ENCODE measurements around the gene ZNF503.

DNA sequence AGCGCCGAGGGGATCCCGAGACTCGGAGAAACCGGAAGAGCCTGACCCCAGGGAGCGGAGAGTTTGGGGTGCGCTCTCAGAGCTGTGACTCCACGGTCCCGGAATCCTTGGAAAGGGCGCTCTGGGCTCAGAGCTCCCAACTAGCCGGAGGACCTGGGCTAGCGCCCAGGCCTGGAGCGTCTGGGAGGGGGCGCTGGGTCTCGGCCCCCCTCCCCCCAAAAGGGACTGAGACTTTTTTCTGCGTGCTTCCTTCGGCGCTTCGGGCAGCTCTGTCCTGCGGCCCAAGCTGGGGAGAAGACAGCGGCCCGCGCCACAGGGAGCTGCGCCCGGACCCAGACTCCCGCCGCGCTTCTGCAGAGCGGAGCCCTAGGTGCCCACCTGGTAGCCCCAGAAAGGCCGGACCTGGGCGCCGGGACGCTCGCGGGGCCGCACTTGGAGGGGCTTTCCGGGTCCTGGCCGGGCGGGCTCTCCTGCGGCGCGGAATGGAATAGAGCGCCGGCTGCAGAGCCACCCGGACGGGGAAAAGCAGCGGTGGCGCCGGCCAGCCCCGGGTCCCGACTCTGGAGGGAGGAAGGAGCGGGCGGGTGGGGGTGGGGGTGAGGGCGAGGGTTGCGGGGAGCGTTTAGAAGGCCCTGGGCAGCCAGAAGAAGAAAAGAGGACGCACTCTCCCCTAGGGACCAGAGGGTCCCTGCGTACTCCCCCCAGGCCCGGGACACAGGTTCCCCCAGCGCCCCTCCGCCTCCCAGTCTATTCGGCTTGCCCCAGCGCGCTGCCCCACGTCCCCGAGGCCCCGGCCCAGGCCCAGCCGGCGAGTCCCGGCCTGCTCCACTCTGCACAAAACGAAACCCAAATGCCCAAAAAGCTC, 4.7 kb downstream of the ZNF503 start:
- TF ChIP-seq, protein P1, sequence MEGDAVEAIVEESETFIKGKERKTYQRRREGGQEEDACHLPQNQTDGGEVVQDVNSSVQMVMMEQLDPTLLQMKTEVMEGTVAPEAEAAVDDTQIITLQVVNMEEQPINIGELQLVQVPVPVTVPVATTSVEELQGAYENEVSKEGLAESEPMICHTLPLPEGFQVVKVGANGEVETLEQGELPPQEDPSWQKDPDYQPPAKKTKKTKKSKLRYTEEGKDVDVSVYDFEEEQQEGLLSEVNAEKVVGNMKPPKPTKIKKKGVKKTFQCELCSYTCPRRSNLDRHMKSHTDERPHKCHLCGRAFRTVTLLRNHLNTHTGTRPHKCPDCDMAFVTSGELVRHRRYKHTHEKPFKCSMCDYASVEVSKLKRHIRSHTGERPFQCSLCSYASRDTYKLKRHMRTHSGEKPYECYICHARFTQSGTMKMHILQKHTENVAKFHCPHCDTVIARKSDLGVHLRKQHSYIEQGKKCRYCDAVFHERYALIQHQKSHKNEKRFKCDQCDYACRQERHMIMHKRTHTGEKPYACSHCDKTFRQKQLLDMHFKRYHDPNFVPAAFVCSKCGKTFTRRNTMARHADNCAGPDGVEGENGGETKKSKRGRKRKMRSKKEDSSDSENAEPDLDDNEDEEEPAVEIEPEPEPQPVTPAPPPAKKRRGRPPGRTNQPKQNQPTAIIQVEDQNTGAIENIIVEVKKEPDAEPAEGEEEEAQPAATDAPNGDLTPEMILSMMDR (conservative IDR thresholded peaks at IDR 0.05; ENCODE audit: low read length) = no peak
- no peak for TF ChIP-seq EZH2phosphoT487 (IDR thresholded peaks at IDR 0.05; ENCODE audit: borderline replicate concordance)
